GM19023 (cell line): ENCODE data around the gene TMEM132D.

Experiments used
- ATAC-seq: cut with Tn5 transposase; IDR thresholded peaks from one replicate; pipeline ENCODE4 v1.9.1; 2021; ENCODE audit warnings: mild to moderate bottlenecking, moderate library complexity; ENCODE audit not compliant: unreplicated experiment

The TMEM132D gene

DNA sequence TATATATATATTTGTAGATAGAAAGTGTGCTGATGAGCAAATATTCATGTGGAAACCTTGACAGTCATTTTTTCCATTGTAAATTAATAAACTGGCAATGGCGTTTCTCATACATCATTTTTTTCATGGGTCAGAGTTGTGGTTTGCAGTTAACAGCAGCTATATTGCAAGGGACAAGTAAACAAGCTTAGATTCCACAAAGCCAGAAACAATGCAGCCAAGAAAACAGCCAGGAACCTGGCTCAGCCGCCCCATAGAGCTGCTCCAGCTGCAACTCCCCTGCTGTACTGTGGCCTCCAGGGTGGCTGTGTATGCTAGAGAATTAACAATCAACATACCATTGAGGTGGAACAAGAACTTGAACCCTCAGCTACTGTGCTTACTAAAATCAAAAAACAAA lies 298.2 kb downstream of the TMEM132D start:
- ATAC-seq, result no peak

DNA sequence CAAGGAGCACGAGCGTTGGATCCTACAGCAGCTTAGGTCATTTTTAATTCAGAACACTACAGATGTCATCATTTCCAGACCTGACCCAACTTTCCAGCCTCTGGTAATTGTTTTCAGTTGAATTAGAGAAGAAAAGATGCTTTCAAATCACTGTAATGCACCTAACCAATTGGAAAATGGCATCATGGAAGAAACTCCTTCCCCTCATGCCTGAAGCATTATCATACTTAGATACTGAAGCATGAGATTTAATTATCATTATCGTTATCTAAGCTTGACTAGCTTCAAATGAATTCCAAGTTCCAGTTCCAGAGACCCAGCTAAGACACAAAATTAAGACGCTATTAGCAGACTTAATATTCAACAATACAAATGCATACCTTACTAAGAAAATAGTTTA lies 299.3 kb downstream of the TMEM132D start:
- no peak for ATAC-seq

DNA sequence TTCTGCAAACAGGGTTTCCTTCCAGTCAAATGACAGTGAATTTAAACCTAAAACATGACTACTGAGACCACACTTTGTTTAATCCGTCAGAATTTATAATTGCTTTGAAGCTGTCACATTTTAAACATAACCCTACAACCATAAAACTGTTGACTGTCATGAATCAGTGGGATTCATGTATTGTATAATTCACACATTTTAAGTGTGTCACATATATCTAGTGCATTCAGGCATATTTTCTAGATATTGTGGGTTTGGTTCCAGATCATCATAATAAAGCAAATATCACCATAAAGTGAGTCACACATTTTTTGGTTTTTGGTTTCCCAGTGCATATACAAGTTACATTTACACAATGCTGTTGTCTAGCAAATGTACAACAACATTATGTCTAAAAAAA lies 304.4 kb downstream of the TMEM132D start:
- ATAC-seq, result no peak

DNA sequence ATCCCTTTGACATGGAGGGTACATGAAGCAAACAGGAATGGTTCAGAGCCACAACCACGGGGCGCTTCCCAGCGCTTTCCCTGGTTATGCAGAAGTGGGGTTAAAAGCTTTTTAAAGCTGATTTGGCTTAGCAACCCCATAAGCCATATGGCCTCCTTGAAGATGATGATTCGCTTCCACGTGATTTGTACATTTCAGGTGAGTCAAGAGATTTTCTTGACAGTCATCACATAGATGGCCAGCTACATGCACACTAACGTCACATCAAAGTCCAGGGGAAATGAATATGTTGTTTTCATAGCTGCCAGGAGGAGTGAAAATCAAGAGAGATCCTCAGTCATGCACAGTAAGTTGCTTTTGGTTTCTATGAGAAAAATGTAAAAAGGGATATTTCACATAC lies 309.7 kb downstream of the TMEM132D start:
- ATAC-seq, result no peak

DNA sequence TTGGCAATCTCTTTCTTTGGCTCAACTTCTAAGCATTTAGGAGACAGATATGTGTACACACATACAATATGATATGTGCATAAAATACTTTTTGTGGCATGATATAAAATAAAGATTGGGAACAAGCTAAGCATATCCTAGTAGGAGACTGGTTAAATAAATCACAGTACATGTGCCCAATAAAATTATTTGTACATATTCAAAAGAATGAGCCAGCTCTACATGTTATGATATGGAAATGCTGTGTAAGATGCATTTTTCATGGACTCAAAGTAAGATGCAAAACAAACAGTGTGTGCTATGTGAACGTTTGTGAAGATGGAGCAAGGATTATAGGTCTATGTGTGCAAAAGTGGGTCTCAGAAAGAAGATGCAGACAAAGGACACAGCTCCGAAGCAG lies 311.4 kb downstream of the TMEM132D start:
- no peak for ATAC-seq

GRCh38 chr12:129589503-129589902 lies 314.3 kb downstream of the TMEM132D start:
- no peak for ATAC-seq

GRCh38 chr12:129588142-129588541 lies 315.7 kb downstream of the TMEM132D start:
- no peak for ATAC-seq

DNA sequence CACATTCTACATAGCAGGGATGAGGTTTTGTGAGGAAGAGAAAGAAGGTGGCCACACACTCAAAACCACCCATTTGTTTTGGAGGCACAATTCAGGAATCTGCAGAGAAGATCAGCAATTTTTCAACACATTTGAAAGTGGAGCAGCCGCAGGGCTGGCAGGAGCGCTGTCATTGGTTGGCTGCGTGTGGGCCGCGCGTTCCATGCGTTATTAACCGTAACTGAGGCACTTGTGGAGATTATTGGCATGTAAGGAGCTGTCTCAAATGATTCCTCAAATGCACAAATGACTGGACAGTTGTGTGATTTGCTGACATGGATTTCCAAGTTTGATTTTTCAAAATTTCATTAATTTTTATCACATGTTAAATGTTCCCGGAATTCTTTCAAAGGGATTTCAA lies 318.5 kb downstream of the TMEM132D start:
- no peak for ATAC-seq

GRCh38 chr12:129579879-129580278 lies 323.9 kb downstream of the TMEM132D start:
- no peak for ATAC-seq

GRCh38 chr12:129571901-129572494 lies 331.8 kb downstream of the TMEM132D start:
- no peak for ATAC-seq

DNA sequence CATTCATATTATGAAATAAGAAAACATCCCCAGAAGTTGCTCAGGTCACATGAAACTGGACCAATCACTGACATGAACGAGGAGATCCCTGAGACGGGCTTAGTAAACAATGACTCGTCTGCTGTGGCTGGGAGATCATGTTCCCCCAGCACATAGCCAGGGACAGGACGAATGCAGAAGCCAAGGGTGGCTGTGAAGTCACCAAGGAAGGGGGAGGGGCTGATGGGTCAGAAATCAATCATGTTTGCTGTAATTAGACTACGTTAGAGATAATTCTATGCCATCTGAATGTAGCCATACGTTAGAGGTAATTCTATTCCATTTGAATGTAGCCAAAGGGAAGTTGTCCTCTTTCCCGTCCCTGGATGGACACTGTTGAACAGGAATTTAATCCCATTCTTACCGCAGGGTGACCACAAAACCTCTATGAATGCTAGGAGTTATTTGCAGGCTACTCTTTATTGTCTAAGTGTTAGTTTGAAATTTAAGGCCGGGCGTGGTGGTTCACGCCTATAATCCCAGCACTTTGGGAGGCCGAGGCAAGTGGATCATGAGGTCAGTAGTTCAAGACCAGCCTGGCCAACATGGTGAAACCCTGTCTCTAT lies 332.9 kb downstream of the TMEM132D start:
- ATAC-seq, result no peak

DNA sequence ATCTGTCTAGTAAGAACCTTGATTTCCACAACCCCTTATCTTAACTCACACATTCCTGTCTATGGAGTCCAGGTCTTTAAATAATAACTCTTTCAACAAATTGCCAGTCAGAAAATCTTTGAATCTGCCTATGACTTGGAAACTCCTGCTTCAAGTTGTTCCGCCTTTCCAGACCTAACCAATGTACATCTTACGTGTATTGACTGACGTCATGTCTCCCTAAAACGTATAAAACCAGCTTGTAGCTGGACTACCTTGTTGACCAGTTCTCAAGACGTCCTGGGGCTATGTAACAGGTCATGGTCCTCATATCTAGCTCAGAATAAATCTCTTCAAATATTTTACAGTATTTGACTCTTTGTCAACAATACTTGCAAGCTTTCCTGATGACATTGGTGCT lies 337.0 kb downstream of the TMEM132D start:
- no peak for ATAC-seq

- ATAC-seq, result no peak
These were observed 339.1 kb downstream of the TMEM132D start for GRCh38 chr12:129564768-129565167.

DNA sequence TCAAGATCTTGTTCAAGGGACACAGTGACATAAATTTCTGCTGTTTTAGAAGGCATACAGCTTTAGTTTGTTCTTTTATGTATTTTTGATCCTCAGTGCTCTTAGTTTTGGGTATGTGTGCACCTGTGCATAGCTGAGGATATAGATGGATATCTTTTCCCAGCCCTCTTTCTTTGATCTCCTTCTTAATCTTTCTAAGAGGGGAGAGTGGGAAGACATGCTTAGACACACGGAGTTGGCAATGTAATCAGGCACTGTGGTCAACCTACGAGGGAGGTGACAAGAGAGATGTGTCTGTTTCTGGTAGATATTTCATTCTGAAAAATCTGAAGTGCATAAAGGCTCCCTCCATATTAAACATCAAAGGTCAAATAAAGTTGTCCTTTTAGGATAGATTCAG lies 340.6 kb downstream of the TMEM132D start:
- no peak for ATAC-seq

DNA sequence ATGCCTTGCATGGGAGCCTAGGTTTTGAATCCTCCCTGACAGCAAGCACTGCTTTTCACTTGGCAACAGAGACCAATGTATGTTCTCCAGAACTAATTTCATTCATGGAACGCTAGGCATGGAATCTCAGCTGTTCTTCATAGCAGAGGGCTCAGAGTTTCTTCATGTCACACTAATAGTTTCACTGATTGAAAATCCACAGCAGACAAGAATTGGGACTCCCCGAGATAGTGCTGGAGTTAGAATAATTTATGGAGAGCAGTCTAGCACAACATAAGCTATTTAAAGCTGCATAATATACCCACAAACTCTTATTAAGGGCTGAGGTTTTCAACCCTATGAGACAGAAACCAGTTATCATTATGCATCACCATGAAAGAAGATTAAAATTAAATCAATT lies 342.5 kb downstream of the TMEM132D start:
- no peak for ATAC-seq

- ATAC-seq, result no peak
These were observed 344.0 kb downstream of the TMEM132D start for GRCh38 chr12:129559776-129560175.

GRCh38 chr12:129558036-129558435 lies 345.8 kb downstream of the TMEM132D start:
- no peak for ATAC-seq

GRCh38 chr12:129556082-129556481 lies 347.7 kb downstream of the TMEM132D start:
- ATAC-seq, result no peak

GRCh38 chr12:129552996-129553750 lies 350.7 kb downstream of the TMEM132D start:
- ATAC-seq, result no peak

DNA sequence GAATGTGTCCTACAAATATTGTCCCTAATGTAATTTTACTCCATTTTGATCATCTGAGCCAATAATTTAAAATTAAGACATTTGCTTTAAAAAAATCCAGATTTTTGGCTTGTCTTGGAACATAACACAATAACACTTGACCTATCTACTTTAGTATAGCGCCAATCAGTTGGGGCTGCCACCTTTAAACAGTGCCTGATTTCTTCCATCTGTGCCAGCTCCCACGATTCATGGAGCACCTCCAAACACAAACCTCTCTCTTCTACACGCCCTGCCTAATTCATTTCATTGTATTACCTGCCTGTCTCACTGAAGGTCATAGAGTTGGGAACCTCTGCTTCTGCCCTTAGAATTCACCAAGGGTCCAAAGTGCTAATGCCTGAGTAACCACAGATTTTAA lies 352.4 kb downstream of the TMEM132D start:
- ATAC-seq, result no peak

- ATAC-seq, result no peak
These were observed 353.5 kb downstream of the TMEM132D start for GRCh38 chr12:129550353-129550752.

- no peak for ATAC-seq
These were observed 354.2 kb downstream of the TMEM132D start for GRCh38 chr12:129549656-129550055.
